HG03565 (cell line): ENCODE data around the gene CDR2.
"Not testable (repeated sequence)": the region's sequence is repeated elsewhere in the genome, so short reads cannot be mapped to it uniquely, and the experiment has no call there.

ENCODE experiments used
- ATAC-seq: cut with Tn5 transposase; IDR thresholded peaks from one replicate; pipeline ENCODE4 v1.9.1; 2021; ENCODE audit warnings: mild to moderate bottlenecking, moderate library complexity; ENCODE audit not compliant: unreplicated experiment

The CDR2 gene

DNA sequence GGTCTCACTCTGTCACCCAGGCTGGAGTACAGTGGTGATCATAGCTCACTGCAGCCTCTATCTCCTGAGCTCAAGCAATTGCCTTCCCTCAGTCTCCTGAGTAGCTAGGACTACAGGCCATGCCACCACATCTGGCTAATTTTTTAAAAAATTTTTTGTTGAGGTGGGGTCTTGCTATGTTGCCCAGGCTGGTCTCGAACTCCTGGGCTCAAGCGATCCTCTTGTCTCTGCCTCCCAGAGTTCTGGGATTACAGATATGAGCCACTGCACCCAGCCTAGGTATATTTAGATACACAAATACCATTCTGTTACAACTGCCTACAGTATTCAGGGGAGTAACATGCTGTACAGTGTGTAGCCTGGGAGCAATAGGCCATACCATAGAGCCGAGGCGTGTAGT lies 62.9 kb downstream of the CDR2 start:
- ATAC-seq: no peak

DNA sequence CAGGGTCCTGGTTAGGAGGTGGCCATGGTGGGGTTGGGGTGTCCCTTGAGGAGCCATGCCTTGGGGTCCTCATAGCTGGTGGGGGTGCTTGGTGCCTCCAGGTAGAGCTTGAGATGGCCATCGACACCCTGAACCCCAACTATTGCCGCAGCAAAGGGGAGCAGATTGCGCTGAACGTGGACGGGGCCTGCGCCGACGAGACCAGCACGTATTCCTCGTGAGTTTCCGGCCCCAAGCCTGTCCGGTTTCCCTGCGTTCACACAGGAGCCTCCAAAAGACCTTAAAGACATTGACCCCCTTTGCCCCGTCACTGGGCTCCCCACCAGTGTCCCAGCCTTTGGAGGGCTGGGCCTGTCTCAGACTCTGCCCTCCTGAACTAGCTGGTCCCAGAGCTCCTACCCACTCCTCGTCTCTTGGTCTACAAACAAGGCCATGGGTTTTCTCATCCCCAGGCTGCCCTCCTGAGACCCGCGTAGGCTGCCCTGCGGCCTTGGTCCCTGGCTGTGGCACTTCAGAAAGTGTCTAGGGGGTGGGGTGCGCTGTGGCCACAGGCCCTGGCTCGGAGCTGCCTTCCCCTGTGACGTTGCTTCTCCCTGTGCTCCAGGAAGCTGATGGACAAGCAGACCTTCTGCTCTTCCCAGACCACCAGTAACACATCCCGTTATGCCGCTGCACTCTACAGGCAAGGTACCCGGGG lies 65.4 kb downstream of the CDR2 start:
- ATAC-seq: no peak

DNA sequence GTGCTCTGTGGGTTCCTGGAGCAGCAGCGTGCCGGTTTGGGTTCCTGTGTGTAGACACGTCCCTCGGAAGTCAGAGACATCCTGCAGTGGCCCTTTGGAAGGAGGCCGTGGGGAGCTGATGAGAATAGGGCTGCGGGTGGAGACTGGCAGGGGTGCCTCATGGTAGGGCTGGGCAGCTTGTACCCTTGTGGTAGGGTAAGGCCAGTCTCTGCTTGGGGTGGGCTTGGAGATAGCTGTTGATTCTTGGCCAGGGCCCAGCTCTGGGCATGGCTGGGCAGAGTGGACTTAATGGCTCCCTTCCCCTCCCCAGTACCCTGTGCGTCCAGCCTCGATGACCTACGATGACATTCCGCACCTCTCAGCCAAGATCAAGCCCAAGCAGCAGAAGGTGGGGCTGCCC lies 66.6 kb downstream of the CDR2 start:
- ATAC-seq: no peak

DNA sequence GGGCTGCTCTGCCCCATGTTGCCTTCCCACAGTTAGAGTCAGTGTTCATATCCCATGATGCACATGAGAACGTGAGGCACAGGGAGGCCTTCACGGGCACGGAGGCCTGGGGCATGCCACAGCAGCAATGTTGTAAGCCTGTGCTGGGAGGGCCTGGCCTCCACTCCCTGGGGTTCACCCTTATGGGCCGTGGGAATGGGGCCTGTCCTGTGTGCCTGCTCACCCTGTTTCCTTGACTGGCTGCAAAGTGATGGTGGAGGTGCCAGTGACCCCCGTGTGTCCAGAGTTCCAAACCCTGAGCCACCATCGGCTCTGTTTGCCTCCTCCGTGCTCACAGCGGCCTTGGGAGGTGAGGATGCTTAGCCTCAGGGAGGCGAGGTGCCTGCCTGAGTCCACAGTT lies 67.6 kb downstream of the CDR2 start:
- ATAC-seq: no peak

DNA sequence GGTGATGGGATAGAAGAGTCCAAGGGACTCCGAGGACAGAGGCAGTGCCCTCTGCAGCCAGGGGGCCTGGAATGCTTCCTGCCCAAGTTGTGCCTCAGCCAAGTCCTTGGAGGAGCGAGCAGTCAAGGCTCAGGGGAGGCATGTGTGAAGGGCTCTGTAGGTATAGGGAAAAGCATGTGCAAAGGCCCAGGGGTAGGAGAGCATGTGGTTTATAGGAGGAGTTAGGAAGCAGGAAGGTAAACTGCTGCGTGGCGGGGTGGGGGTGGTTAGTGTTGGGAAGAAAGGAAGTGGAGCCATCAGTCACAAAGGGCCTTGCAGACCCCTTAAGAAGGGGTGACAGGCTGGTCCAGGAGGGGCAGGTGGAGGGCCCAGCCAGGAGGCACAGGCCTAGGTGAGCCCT lies 70.0 kb downstream of the CDR2 start:
- ATAC-seq: no peak

DNA sequence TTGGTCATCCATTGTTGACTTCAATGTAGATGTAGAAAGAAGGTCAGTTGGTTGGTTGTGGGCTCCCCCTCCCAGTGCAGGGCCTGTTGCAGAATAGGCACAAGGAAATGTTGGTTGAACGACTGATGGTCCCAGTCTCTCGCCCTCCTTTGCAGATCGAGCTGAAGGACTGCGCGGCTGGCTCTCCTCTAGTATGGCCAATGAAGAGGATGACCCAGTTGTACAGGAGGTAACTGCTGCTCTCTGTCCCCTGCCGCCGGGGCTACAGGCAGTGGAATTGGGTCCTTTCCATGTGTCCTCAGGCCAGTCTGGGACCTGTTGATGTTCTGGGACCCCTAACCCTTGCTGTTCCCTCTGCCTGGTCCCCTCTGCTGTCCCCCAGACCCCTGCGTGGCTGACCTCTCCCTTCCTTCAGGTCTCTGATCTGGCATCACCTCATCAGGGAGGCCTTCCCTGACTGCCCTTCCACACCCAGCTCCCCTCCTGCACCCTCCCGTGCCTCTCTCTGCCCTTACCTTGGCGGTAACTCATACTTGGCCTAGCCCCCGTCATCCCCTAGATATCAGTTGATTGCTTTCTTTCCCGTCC lies 71.5 kb downstream of the CDR2 start:
- no peak for ATAC-seq

DNA sequence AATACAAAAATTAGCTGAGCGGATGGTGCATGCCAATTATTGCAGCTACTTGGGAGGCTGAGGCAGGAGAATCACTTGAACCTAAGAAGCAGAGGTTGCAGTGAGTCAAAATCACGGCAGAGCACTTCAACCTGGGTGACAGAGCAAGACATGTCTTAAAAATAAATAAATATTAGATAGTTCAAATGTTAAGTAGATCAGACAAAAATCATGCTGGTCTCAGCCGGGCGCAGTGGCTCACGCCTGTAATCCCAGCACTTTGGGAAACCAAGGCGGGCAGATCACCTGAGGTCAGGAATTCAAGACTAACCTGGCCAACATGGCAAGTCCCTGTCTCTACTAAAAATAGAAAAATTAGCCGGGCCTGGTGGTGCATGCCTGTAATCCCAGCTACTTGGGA lies 73.0 kb downstream of the CDR2 start:
- ATAC-seq: not testable (repeated sequence)

DNA sequence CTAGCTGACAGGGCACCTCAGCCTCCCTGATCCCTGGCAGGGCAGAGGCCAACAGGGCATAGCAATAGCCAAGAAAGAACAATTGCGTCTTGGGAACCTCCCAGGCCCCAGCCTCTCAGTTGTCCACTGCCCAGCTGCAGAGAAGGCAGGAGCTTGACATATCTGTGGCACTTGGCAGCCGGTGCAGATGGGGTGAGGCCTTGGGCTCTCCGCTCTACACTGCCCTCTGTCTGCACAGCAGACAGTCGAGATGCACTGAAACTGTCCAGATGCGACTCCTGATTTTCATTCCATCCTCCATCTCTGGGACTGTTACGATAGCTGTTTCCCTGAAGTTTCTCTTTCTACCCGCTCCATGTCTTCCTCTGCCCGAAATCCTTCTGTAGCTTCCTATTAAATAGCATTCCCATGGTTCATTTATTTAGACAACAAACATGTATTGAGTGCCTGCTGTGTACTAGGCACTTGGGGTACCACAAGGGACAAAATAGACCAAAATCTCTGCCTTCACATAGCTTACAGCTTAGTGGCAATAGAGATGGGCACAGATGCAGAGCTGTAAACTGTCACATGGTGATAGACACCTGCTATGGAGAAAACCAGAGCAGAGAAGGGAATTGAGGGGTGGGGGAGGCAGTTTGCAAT lies 73.9 kb downstream of the CDR2 start:
- ATAC-seq: no peak

DNA sequence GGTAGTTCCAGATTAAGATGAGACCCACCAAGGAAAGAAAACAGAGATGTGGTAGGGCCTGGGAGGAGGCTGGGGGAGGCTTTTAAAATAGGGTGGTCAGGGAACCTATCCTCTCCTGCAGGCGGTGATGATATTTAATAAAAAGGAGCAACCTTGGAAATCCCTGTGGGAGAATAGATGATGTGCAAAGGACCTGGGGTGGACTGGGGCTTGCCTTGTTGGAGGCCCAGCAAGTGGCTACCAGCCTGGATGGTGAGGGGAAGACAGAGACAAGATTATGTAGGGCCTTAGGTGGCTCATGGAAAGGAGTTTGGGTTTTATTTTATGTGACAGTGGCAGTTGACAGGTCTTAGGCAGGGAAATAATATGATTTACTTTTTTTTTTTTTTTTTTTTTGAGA lies 75.4 kb downstream of the CDR2 start:
- ATAC-seq: no peak

DNA sequence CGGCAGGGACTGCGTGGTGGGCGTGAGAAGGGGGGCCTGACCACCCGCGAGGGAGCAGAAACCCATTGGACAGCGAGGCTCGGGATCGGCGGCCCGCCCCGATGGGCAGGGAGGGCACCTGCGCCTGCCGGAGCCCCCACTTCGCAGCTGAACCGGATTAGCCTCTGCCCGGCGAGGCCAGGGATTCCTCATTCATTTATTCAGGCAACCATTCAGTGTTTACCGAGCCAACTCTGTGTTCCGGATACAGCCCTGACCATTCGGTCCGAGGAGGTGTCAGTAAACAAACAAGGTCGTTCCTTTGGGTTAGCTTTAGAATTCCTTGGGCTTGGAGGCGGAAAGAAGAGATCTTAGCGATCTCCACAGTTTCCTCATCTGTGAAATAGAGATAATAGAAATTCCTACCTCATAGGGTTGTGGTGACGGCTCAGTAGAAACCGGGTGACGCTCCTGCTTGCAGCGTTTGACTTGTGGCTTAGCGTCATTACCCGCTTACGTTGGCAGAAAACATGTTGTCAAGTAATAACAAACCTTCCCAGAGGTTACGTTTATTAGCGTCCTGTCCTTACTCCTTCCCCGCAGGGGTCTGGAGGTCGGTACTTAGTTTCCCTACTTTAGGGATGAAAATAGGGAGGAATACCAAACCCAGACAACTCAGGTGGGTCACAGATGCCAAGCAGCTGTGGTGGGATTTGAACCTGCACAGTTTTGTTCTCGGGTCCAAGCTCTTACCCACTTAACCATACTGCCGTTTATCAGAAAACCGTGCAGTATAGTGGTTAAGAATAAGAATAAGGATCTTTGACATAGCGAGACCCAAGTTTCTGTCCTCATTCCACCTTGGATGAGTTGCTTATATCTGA lies 76.3 kb downstream of the CDR2 start:
- ATAC-seq: peak; percentile 34

DNA sequence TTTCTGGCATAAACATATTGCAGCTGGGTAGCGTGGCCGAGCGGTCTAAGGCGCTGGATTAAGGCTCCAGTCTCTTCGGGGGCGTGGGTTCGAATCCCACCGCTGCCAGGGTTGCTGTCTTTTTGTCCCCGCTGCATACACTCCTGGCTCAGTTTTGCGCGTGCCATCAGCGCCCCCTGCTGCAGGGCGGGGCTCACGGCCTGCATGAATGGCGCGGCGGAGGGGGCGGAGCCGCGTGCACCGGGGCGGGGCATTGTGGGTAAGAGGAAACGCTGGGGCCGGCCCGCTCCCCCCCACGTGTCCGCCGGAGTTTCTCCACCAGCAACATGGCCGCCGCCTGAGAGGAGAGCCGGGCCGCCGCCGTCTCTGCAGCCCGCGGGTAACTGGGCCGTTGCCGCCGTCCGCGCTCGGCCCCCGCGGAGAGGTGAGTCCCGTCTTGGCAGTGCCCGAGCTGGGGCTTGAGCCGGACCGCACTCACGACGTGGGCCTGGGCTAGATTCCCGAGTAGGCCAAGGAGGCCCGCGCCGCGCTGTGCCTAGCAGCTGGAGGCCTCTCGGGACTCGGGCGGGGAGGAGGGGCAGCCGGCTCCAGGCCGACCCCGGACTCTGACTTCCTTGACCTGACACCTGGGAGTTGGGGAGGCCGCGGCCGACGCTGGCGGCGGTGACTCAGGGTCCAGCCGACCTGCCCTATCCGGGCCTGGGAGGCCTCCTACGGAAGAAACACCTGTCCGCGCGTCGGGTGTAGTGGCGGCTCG lies 77.1 kb downstream of the CDR2 start, which contains the start of gene POLR3E:
Gene POLR3E, plus strand, starts transcription at position 296 of the 757 bp plus-strand sequence. CDS start 5,560 bp downstream, outside the sequence.
- peak; percentile 70 for ATAC-seq

DNA sequence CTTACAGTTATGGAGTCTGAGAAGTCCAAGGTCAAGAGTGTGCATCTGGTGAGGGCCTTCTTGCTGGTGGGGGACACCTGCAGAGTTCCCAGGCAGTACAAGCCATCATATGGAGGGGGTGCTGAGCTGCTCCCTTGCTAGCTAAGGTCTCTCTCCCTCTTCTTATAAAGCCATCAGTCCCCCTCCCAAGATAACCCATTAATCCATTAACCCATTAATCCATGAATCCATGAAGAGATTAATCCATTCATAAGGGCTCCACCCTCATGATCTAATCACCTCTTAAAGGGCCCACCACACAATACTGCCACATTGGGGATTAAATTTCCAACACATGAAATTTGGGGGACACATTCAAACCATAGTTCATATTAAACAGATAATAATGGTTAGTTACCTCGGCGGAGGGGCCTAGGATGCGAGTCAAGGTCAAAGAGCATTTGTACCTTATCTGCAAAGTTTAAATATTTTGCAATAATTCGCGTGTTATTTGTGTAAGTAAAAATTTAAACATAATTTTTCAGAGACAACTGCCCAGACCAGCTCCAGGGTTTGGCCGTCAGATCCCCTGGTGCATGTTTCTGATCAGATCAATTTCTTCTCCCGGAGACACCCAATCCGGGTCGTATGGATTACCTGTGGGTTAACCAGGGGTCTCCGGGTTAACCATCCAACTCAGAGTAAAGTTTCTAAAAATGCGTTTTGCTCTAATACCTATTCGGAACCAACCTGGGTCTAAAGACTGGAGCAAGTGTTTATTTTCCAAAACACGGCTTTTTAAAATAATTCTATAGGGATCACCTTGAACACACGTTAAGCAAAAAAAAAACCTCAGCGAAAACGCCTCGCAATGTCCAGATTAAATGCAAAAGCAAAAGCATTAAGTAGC lies 78.0 kb downstream of the CDR2 start:
- no peak for ATAC-seq
